Endometrial microvascular endothelial cells (primary cell): ENCODE measurements around the gene NIF3L1. TPM values are rescaled to one million over a fixed set of nuclear protein-coding genes. Genes with fewer than 3 reads are reported as not detected.

Source experiments
- in situ Hi-C: cut with HindIII; loops from 2 replicates; pipeline ENCODE4 v1.10.0; 2017; ENCODE audit warnings: low sequenced_read_pairs, low pct_unique_long_range_greater_than_20kb; ENCODE audit errors: inconsistent ontology term
- total RNA-seq: library from RNA; depleted of rRNA; stranded (reverse); fragments of >200 nt; gene quantifications from one replicate; pipeline ENCODE4 v1.2.3, GENCODE V29; 2015; ENCODE audit errors: inconsistent ontology term

Gene NIF3L1
- total RNA-seq, 1 donor from 2014 or later: 18.8 TPM

DNA sequence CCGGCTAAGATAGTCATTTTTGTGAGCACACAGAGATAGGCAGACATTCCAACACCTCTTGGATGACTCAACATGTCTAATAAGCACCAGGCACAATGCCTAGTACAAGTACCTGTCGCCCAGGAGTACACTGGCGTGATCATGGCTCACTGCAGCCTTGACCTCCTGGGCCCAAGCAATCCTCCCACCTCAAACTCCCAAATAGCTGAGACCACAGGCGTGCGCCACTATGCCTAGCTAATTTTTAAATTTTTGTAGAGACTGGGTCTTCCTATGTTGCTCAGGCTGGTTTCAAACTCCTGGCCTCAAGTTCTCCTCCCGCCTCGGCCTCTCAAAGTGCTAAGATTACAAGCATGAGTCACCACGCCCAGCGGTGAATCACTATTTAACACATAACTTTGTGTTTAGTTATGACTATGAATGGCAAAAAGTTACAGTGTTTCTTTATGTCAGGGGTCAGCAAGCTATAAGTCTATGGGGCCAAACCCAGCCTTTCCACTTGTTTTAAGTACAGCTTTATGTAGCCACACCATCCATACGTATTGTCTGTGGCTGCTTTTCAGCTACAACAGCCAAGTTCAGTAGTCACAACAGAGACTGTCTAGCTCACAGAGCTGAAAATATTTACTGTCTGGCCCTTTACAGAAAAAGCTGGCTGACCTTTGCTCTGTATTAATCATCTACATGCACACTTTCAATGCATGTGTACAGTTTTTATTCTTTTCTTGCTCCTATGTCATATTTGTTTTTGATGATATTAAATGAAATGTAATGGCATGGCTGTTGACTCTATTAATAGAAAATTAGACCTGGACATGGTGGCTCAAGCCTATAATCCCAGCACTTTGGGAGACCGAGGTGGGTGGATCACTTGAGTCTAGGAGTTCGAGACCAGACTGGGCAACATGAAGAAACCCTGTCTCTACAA, 55.6 kb downstream of the NIF3L1 start:
- in situ Hi-C loops: no loop called here

DNA sequence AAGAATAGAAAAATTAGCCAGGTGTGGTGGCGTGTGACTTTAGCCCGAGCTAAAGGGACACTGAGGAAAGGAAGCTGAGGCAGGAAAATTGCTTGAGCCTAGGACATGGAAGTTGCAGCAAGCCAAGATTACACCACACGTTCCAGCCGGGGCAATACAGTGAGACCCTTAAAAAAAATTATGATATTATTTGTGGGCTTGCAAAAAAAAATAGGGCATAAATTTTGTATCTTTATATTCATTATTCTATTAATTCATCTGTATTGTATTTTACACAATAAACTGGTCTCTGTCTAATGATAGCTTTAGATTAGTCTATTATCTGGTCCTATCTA, 56.2 kb downstream of the NIF3L1 start:
- in situ Hi-C loops: no loop called here

DNA sequence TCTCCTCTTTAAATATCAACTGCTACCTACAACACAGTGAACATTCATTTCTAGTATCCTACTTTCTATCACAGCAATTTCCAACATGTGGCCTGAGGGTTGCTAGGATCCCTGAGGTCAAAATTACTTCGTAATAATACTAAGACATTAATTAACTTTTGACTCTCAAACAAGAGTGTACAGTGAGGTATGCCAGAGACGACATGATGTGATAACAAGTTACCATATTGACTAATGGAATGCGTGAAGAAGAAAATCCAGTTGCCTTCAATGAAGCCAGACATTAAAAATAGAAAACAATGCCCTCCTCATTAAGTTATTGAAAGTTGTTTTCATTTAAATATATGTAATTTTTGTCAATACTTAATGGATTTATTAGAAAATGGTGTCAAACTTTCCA, 61.2 kb downstream of the NIF3L1 start:
- in situ Hi-C loops: no loop called here

Other genes starting within 250 kb of the NIF3L1 start
- 578 TPM for gene BZW1, start 77.5 kb upstream of the NIF3L1 start, total RNA-seq
- 36.3 TPM for gene CLK1, start 24.7 kb upstream of the NIF3L1 start, total RNA-seq
- 24.3 TPM for gene PPIL3, start 294 bp upstream of the NIF3L1 start, total RNA-seq
- gene ORC2, start 74.3 kb downstream of the NIF3L1 start, total RNA-seq: 31.4 TPM
- gene HYCC2, start 182.3 kb downstream of the NIF3L1 start, total RNA-seq: 7.3 TPM
- 108 TPM for gene NDUFB3, start 182.6 kb downstream of the NIF3L1 start, total RNA-seq
- gene CFLAR, start 226.8 kb downstream of the NIF3L1 start, total RNA-seq: 130 TPM